Measurements from ENCODE around the gene MLXIP. TPM values are rescaled to one million over a fixed set of nuclear protein-coding genes. Genes with fewer than 3 reads are reported as not detected.
A peak's percentile ranks its signal among the peaks of the same experiment; 100 is the strongest.

The MLXIP gene
- total and polyA plus RNA-seq, 4 donors, result 29.1 to 58.8 (median 38.8) TPM

DNA sequence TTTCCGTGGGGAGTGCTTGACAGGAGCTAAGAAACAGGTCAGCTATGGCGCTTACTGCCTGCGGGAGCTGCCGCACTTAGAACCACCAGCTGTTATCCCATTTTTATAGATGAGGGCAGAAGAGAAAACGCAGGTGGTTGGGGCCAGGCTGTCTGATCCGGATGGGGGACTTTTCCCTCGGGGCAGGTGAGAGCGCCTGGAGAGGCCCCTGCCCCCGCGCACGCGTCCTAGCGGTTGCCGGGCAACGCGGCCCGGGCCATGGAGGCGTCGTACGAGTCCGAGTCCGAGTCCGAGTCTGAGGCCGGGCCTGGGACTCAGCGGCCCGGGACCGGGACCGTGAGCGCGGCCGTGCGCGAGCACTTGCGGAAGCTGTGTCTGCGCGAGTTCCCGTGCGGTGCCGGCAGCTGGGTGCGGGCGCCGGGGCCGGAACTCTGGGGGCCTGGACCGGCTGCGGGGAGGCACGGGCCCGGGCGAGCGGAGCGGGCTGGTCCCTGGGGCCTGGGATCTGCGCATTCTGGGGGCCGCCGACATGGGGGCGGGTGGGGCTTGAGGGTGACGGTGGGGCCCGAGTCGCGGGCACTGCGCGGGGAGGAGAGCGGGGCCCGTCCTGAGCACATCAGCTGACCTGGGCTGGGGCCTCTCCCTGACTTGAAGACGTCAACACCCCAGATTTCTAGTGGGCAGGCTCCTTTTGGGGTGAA, 104.5 kb downstream of the MLXIP start, which contains the start of gene LRRC43:
Gene LRRC43, plus strand, starts transcription at position 237 of the 701 bp plus-strand sequence. Its CDS starts 22 bp downstream, at position 259.
- Histone ChIP-seq H3K27ac (ENCODE audit: low read depth in 1 of 2, low read length in 1 of 2) (no peak within 1 kb of the TSS), H3K4me1 (ENCODE audit: control insufficient read depth in 5 of 5, insufficient read depth in 5 of 5, low read length in 5 of 5) (peaks cover 0 to 5% (median 0%) of the 10 kb centered on the region in 5 donors), H3K27me3 (ENCODE audit: control insufficient read depth in 3 of 3, insufficient read depth in 3 of 3, low read length in 2 of 3) (peaks cover 0 to 2% (median 0%) of the 10 kb centered on the region in 3 donors), H3K4me3 (peak within 1 kb of the TSS; percentile 50), H3K9me3 (ENCODE audit: control insufficient read depth in 4 of 4, insufficient read depth in 3 of 4, low read length in 3 of 4) (no peaks in the 10 kb centered on the region), H3K9ac (ENCODE audit: insufficient read depth in 1 of 2, low read length in 2 of 2) (peak within 1 kb of the TSS in 1 of 2 donors; percentile 23), H3K36me3 (ENCODE audit: control insufficient read depth in 4 of 4, insufficient read depth in 4 of 4, low read length in 4 of 4) (no peaks in the 10 kb centered on the region)
- WGBS, 2 donors, result 2 to 3% methylated on average over 46 to 63 of the region's 63 CpGs
- TF ChIP-seq CTCF (IDR thresholded peaks at IDR 0.05; ENCODE audit: control extremely low read depth, extremely low read depth), result no peak
- ATAC-seq (ENCODE audit: insufficient read depth, low FRiP score) (peak; percentile 31), DNase-seq (peak; percentile 24 to 46 (median 41))

GRCh38 chr12:122183588-122183940, 105.0 kb downstream of the MLXIP start:
- Histone ChIP-seq H3K4me1 (ENCODE audit: control insufficient read depth in 5 of 5, insufficient read depth in 5 of 5, low read length in 5 of 5) (peaks cover 0 to 5% (median 0%) of the 10 kb centered on the region in 5 donors), H3K27ac (ENCODE audit: low read depth in 1 of 2, low read length in 1 of 2) (no peak overlapping the region), H3K36me3 (ENCODE audit: control insufficient read depth in 4 of 4, insufficient read depth in 4 of 4, low read length in 4 of 4) (no peaks in the 10 kb centered on the region), H3K27me3 (ENCODE audit: control insufficient read depth in 3 of 3, insufficient read depth in 3 of 3, low read length in 2 of 3) (peaks cover 0 to 2% (median 0%) of the 10 kb centered on the region in 3 donors), H3K9me3 (ENCODE audit: control insufficient read depth in 4 of 4, insufficient read depth in 3 of 4, low read length in 3 of 4) (no peaks in the 10 kb centered on the region), H3K9ac (ENCODE audit: insufficient read depth in 1 of 2, low read length in 2 of 2) (peak overlapping the region in 1 of 2 donors; percentile 23), H3K4me3 (no peak overlapping the region)
- no peak for TF ChIP-seq CTCF (IDR thresholded peaks at IDR 0.05; ENCODE audit: control extremely low read depth, extremely low read depth)
- WGBS, 2 donors, result 76 to 85% methylated on average over 10 of the region's 10 CpGs
- DNase-seq (no peak), ATAC-seq (ENCODE audit: insufficient read depth, low FRiP score) (no peak)

DNA sequence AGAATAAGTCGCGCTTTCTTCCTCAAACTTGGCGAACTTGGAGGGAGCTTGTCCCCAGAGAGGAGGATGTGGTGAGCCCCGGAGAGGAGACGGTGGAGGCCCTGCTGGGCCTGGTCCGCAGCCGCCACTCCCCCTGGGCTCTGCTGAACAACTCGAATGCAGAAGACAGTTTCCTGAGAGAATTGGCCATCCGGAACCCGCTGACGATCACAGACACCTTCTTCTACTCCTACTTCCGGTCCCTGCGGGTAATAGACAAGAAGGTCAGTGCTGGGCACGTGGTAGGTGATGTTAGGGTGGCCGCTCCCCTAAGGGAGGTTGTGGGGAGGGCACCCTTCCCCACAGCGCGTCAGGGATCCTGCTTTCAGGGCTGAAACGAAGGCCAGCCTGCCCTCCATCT, 106.0 kb downstream of the MLXIP start:
- WGBS, 2 donors, result 33 to 68% methylated on average over 18 of the region's 18 CpGs
- H3K27ac ChIP-seq (ENCODE audit: low read depth in 1 of 2, low read length in 1 of 2), result no peak overlapping the region
- no peaks in the 10 kb centered on the region for H3K36me3 ChIP-seq (ENCODE audit: control insufficient read depth in 4 of 4, insufficient read depth in 4 of 4, low read length in 4 of 4)
- H3K4me3 ChIP-seq, result no peak overlapping the region
- H3K9me3 ChIP-seq (ENCODE audit: control insufficient read depth in 4 of 4, insufficient read depth in 3 of 4, low read length in 3 of 4), result no peaks in the 10 kb centered on the region
- TF ChIP-seq CTCF (IDR thresholded peaks at IDR 0.05; ENCODE audit: control extremely low read depth, extremely low read depth), result no peak
- H3K9ac ChIP-seq (ENCODE audit: insufficient read depth in 1 of 2, low read length in 2 of 2), result no peak overlapping the region
- DNase-seq (no peak), ATAC-seq (ENCODE audit: insufficient read depth, low FRiP score) (no peak)
- H3K27me3 ChIP-seq (ENCODE audit: control insufficient read depth in 3 of 3, insufficient read depth in 3 of 3, low read length in 2 of 3), result peaks cover 0 to 2% (median 0%) of the 10 kb centered on the region in 3 donors
- H3K4me1 ChIP-seq (ENCODE audit: control insufficient read depth in 5 of 5, insufficient read depth in 5 of 5, low read length in 5 of 5), result peaks cover 0 to 5% (median 0%) of the 10 kb centered on the region in 5 donors

Data from lung (tissue), 12 donors.